Fibroblast of peridontal ligament (primary cell): ENCODE measurements around the gene ABCG5.

Experiments
- DNase-seq: peaks from one replicate; pipeline ENCODE4 v3.0.0-alpha.2; 2010; ENCODE audit errors: extremely low read depth

The ABCG5 gene

DNA sequence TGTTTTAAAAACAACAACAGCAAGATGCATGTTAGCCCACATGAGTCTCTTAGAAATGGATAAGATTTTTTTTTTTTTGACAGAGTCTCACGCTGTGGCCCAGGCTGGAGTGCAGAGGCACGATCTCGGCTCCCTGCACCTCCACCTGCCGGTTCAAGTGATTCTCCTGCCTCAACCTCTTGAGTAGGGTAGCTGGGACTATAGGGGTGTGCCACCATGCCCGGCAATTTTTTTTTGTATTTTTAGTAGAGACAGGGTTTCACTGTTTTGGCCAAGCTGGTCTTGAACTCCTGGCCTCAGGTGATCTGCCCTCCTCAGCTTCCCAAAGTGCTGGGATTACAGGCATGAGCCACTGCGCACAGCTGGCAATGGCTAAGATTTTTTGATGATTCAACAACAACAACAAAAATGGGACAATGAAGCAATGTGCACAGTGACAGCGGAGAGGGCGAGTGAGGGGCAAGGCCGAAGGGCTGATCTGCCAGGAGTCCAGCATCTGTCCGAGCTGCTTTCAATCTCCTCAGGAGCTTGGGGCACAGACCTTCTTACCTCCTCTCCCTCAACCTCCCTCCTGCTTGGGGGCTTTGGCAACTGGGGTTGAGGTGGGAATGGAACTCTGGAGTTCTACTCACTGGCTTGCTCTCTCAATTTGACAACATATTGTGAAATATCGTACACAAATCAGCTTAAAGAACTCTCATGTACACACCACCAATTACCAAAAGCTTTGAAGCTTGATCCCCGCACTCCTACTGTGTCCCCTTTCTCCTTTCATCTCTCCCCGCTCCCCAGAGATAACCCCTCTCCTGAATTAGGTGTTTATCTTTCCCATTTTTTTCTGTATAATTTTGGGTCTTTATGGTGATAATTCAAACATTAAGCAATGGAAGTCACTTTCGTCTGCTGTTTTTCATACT lies 3.6 kb upstream of the ABCG5 start:
- no peak for DNase-seq

DNA sequence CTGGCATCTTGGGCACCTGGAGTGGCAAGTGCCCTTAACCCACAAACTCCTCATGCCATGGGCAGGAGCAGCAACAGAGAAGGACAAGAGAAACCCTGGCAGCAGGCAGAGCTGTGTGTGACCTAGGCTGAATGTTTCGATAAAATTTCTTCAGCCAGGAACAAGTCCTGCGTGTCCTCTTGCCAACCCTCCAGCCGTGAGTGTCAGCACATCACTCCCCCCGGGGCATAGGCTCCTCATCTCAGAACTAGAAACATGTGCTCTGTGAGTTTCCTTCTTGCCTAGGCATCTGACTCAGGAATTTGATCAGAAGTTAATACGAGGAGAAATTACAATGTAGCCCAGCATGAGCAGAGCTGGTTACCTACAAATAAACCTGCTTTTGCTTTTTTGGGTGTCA lies 2.3 kb upstream of the ABCG5 start:
- DNase-seq: no peak

GRCh38 chr2:43839776-43840564 lies 1.3 kb upstream of the ABCG5 start:
- no peak for DNase-seq

GRCh38 chr2:43837831-43838559 lies 644 bp downstream of the ABCG5 start:
- no peak for DNase-seq

GRCh38 chr2:43837033-43837432 lies 1.6 kb downstream of the ABCG5 start:
- no peak for DNase-seq

DNA sequence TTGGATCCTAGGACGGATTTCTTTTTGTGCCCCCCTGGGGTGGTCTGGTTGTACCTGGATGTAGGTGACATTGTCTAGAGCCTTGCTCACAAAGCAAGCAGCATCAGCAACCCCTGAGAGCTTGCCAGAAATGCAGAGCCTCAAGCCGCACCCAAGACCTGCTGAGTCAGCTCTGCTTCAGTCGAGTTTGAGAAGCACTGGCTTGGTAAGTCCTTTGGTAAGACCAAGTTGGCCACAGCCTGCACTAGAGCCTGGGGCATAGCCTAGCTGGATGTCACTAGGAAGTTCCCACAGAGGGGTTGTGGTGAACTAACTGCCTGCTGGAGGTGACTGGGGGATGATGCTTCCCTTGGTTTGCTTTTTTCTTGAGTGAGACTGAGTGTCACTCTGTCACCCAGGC lies 6.2 kb downstream of the ABCG5 start:
- peak; percentile 4 for DNase-seq

DNA sequence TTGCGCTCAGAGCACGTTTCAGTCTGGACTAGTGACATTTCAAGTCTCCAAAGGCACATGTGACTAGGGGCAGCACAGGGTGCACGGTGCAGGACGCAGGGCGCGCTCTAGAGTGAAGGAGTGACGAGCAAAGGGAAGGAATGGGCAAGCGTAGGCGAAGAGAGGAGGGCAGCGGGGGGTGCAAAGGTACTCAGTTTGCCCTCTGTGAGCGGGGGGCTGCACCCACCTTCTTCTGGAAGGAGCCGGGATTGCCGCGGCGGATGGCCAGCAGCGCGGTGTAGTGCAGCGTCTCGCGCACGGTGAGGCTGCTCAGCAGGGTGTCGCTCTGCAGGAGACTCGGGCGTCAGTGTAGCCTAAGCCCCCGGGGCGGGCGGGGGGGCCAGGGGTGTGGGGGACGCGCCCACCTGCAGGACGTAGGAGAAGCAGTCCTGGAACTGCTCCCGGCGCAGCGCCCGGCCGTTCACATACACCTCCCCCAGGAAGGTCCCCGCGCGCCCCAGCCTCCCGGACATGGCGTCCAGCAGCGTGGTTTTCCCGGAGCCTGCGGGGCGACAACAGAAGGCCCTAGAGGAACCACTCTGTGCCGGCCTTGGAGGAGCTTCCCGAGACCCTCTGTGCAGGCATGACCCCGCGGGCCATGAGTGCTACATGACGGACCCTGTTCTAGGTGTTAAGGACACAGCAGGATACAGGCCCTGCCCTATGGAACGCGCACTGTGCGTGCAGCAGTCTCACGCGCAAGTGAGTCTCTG lies 6.9 kb downstream of the ABCG5 start:
- DNase-seq: no peak

- DNase-seq: no peak
Measured at GRCh38 chr2:43826305-43827250, 12.1 kb downstream of the ABCG5 start.

DNA sequence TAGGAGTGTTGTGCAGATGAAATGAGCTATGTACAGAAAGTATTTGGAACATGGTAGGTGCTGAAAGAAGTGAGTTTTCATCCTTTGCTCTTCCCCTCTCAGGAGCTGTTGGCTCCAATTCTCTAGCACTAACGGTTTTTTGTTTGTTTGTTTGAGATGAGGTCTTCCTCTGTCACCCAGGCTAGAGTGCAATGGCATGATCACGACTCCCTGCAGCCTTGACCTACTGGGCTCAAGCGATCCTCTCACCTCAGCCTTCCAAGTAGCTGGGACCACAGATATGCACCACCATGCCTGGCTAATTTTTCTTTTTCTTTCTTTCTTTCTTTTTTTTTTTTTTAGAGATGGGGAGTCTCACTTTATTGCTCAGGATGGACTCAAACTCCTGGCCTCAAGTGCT lies 12.8 kb downstream of the ABCG5 start:
- no peak for DNase-seq

DNA sequence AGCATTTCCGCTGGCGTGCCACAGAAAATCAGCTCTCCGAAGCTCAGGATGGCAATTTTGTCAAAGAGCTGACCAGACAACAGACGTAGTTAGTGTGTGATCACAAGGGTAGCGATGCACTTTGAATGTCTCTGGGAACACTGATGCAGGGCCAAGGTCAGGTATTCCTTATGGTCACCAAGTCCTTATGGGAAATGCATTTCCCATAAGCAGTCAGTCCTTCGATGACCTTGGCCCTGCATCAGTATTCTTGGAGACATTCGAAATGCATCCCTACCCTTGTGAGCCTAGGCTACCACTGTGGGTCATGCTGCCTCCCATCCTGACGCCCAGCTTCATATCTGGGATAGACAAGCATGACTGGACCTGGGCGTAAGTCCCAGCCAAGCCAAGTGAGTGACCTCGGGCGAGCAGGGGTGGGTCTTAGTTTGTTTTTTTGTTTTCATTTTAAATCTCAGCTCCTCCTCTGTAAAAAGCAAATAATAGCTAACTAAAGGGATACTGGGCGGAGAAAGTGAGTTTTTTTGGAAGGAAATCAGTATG lies 13.6 kb downstream of the ABCG5 start:
- no peak for DNase-seq

- no peak for DNase-seq
Measured at GRCh38 chr2:43824512-43824911, 14.1 kb downstream of the ABCG5 start.

DNA sequence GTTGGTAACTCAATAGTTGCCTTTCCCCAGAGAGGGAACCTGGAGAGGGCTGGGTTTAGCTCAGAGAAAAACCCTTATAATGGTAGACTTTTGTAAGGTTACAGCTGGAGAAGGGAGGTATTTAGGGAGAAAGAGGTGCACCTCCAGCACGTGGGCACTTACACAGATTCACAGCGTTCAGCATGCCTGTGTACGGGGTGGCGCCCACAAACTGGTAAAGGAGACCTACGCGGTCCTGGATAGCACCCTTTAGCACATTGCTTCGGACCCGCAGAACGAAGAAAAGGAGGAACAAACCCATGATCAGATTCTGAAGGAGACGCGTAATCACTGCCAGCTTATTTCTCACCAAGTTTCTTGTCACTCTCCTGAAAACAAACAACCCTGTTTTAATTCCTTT lies 14.9 kb downstream of the ABCG5 start:
- DNase-seq: no peak

DNA sequence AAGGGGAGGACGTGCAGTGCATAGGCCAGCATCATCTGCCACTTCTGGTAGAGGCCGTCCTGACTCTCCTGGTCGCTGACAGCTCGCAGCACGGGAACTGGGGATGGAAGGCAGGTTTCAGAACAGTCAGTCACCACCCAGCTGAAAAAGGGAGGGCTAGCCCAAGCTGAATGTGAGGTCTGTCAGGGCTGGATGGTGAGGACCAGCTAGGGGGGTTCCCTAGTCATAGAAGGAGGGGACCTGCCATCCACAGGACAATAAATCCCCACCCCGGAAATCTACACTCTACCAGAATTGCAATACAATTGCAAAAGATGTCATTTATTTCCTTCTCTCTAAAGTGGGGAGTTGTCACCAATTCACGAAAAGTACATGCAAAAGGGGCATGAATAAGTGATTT lies 15.8 kb downstream of the ABCG5 start:
- no peak for DNase-seq

GRCh38 chr2:43819491-43820163 lies 19.0 kb downstream of the ABCG5 start:
- DNase-seq: no peak

DNA sequence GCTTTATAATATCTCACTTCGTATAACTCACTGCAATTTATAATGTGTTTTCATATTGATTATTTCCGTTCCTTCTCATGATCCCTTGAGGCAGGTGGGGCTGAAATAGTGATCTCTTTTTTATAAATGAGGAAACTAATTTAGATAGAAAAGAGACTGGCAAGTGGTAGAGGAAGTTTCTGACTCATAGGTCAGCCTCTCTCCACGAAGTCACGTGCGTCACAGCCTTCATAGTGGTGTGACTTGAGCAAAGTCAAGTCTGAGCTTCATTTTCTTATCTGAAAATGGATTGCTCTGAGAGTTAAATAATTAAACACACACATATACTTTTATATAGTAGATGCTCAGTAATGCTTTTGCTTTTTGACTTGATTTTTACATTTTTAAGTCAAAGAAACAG lies 19.9 kb downstream of the ABCG5 start:
- DNase-seq: peak; percentile 27

DNA sequence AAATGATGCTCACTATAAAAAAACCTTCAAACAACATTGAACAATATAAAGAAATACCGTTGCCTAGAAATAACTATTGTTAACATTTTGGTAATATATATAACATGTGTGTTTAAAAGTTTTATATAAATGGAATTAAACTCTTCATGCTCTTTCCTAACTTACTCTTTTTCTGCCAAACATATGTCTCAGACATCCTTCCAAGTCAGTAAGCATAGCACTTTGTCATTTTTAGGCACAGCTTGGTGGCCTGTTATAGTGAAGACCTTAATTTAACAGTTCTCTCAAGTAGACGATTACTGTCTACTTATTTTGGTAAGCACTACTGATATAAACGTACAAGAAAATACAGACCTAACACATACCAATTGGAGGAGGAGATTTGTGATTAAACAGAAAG lies 23.9 kb downstream of the ABCG5 start:
- no peak for DNase-seq

DNA sequence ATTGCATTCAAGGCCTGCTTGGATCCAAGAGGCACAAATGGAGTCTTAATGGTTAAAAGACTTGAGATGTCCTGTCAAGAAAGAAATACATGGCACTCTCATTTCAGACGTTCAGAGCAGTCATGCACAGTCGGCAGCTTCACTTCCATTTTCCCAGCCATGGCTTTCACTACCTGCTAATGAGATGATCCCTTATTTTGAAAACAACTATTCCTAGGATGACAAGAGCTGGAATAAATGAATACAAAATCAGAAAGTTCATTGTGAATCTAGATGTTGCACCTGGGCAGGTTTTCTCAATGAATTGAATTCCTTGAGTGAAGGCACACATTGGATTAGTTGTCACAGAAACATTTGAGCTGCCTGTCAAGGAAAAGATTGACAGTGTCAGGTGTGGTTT lies 25.7 kb downstream of the ABCG5 start:
- DNase-seq: no peak

GRCh38 chr2:43812006-43812405 lies 26.6 kb downstream of the ABCG5 start:
- DNase-seq: no peak

DNA sequence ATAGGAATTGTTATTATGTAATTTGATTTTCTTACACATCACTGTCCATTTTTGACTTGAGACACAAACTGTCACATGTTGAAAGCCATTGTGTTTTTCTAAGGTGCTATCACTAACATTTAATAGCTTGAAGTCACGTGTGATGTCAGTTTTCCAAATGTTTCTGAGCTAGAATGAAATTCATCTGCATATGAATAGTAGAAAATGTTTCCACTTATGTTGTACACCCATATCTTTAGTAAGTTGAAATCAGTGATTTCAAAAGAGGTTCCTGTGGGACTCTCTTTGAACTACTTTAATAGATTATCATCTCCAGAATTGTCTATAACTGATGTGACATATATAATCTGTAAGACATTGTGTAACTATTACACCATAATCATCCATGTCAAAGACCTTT lies 27.8 kb downstream of the ABCG5 start:
- no peak for DNase-seq

DNA sequence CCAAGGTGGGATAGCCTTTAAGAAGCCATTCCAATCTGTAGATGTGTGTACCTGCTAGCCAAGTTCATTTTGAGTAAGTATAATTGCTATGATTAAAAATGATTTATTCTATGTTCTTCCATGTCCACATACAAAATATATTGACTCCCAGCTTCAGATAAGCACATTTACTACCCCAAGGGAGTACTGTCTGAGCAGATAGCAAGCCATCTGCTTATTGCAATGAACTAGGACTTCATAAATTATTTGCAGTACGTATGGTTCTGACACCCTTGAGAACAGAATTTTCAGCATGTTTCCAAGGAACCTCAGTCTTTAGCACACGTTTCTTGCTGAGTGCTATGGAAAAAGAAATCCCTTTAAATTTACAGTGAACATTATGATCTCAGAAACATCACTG lies 28.2 kb downstream of the ABCG5 start:
- DNase-seq: no peak
